Measurements from ENCODE around the gene MTHFR.

Gene MTHFR

GRCh38 chr1:11796036-11796828 lies 9.5 kb downstream of the MTHFR start:
- TF ChIP-seq CTCF (IDR thresholded peaks at IDR 0.05; ENCODE audit: borderline replicate concordance, insufficient read depth, low read depth, low read length), result no peak
- no peak overlapping the region for H3K4me3 ChIP-seq (ENCODE audit: low read depth, low read length)

DNA sequence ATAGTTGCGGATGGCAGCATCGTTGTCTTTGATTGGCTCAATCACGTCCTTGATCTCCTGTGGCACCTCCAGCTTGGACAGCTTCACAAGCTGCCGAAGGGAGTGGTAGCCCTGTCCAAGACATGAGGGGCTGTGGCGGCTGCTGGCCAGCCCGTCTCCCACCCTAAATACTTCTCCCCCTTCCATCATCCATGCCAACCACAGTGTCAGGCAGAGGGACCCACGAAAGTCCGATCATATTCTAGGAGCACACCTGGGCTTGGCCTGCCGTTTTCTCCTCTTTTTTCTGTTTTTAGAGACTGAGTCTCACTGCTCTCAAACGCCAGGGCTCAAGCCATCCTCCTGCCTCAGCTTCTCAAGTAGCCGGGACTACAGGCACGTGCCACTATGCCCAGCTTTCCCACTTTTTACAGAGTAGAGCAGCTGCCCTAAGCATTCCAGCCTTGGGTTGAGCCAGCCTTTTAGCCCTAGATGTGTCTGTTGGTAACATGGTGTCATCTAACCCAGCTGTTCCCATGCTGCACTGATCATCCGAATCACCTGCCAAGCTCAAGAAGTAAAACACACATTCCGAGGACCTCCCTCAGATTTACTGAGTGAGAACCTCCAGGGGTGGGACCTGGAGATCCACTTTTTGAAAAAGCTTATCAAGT lies 10.4 kb downstream of the MTHFR start:
- no peak for TF ChIP-seq CTCF (IDR thresholded peaks at IDR 0.05; ENCODE audit: borderline replicate concordance, insufficient read depth, low read depth, low read length)
- H3K4me3 ChIP-seq (ENCODE audit: low read depth, low read length), result no peak overlapping the region

GRCh38 chr1:11794446-11795237 lies 11.1 kb downstream of the MTHFR start:
- no peak overlapping the region for H3K4me3 ChIP-seq (ENCODE audit: low read depth, low read length)
- no peak for TF ChIP-seq CTCF (IDR thresholded peaks at IDR 0.05; ENCODE audit: borderline replicate concordance, insufficient read depth, low read depth, low read length)

- no peak for TF ChIP-seq CTCF (IDR thresholded peaks at IDR 0.05; ENCODE audit: borderline replicate concordance, insufficient read depth, low read depth, low read length)
- no peak overlapping the region for H3K4me3 ChIP-seq (ENCODE audit: low read depth, low read length)
These were observed 11.9 kb downstream of the MTHFR start for GRCh38 chr1:11793819-11794218.

DNA sequence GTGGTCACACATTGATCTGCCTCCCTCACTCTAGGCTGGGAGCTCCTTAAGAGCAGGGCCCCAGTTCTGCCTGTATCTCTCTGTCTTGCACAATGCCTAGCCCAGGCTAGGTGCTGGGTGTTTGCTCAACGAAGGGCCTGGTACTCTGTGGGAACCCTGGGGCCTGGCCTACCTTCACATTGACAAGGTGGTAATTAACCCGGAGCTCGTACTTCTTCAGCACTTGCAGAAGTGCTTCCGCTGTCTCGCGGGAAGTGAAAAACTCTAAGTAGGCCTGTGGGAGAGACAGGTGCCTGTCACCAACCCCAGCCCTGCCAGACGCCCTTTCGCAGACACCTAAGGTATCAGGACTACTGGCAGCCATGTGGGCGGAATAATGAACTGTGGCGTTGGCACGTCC lies 13.7 kb downstream of the MTHFR start:
- H3K4me3 ChIP-seq (ENCODE audit: low read depth, low read length), result no peak overlapping the region
- TF ChIP-seq CTCF (IDR thresholded peaks at IDR 0.05; ENCODE audit: borderline replicate concordance, insufficient read depth, low read depth, low read length), result no peak

DNA sequence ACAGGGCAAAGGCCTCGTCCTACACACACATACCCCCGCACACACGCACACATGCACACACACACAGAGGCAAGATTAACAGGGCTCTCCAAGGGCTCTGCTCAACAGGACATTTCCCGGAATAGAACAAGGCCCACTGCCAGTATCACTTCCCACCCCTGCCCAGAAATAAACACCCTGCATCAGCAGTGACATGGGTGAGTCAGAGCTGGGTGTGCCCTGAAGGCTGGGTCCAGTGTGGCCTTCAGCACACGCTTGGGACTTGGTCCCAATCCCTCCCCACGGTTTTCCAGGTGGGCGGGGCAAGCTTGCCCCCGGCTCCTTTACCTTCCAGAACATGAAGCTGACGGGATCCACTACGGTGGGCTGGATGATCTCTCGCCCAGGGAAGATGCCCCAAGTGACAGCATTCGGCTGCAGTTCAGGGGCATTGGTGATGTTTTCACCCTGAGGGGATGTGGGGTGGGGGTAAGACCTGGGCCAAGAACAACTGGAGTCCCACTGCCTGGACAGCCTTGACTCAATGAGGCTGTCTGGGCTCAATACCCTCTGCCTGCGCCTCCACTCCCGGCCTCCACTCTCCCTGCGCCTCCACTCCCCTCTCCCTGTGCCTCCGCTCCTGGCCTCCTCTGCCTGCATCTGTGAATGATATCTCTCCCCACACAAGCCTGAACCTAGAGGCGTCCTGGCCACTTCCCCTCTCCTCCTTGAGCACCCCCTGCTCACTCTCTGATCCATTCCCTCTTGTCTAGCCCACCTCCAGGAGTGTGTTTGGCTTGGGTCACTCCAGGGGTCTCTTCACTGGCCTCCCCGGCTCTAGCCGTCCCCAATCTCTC lies 14.7 kb downstream of the MTHFR start:
- no peak for TF ChIP-seq CTCF (IDR thresholded peaks at IDR 0.05; ENCODE audit: borderline replicate concordance, insufficient read depth, low read depth, low read length)
- no peak overlapping the region for H3K4me3 ChIP-seq (ENCODE audit: low read depth, low read length)
